IPS-NIHi7 (cell line): ENCODE data around the gene PMM1.
"Not testable (repeated sequence)": the region's sequence is repeated elsewhere in the genome, so short reads cannot be mapped to it uniquely, and the experiment has no call there.

Experiments
- DNase-seq: peaks from one replicate; pipeline ENCODE4 v3.0.0; 2012; ENCODE audit warnings: mixed read lengths; ENCODE audit errors: extremely low spot score

Gene PMM1

GRCh38 chr22:41596776-41597634 is 7.4 kb upstream of the PMM1 start:
- peak; percentile 87 for DNase-seq

- no peak for DNase-seq
These were observed 6.1 kb upstream of the PMM1 start for GRCh38 chr22:41595703-41596102.

- not testable (repeated sequence) for DNase-seq
These were observed 3.8 kb upstream of the PMM1 start for GRCh38 chr22:41593336-41593960.

GRCh38 chr22:41587347-41587723 is 2.3 kb downstream of the PMM1 start:
- DNase-seq = no peak

- DNase-seq = no peak
These were observed 3.7 kb downstream of the PMM1 start for GRCh38 chr22:41585898-41586297.

- no peak for DNase-seq
These were observed 4.8 kb downstream of the PMM1 start for GRCh38 chr22:41584881-41585280.

GRCh38 chr22:41582694-41583093 is 6.9 kb downstream of the PMM1 start:
- no peak for DNase-seq

- DNase-seq = no peak
These were observed 9.7 kb downstream of the PMM1 start for GRCh38 chr22:41579997-41580355.

- no peak for DNase-seq
These were observed 10.2 kb downstream of the PMM1 start for GRCh38 chr22:41579297-41579996.

GRCh38 chr22:41578818-41579217 is 10.8 kb downstream of the PMM1 start:
- DNase-seq = no peak

- no peak for DNase-seq
These were observed 11.5 kb downstream of the PMM1 start for GRCh38 chr22:41578114-41578513.

- DNase-seq = peak; percentile 91
These were observed 12.8 kb downstream of the PMM1 start for GRCh38 chr22:41576877-41577276.

GRCh38 chr22:41575533-41575932 is 14.1 kb downstream of the PMM1 start:
- no peak for DNase-seq

GRCh38 chr22:41574847-41575381 is 14.7 kb downstream of the PMM1 start:
- no peak for DNase-seq

GRCh38 chr22:41573677-41574076 is 16.0 kb downstream of the PMM1 start:
- no peak for DNase-seq

- not testable (repeated sequence) for DNase-seq
These were observed 17.3 kb downstream of the PMM1 start for GRCh38 chr22:41572305-41572704.

GRCh38 chr22:41571786-41572185 is 17.9 kb downstream of the PMM1 start:
- DNase-seq = no peak

GRCh38 chr22:41570221-41570620 is 19.4 kb downstream of the PMM1 start:
- no peak for DNase-seq

- no peak for DNase-seq
These were observed 20.8 kb downstream of the PMM1 start for GRCh38 chr22:41568811-41569210.

GRCh38 chr22:41567512-41567768 is 22.2 kb downstream of the PMM1 start:
- DNase-seq = no peak

- DNase-seq = peak; percentile 53
These were observed 24.1 kb downstream of the PMM1 start for GRCh38 chr22:41565403-41566054.

GRCh38 chr22:41564563-41564962 is 25.1 kb downstream of the PMM1 start:
- no peak for DNase-seq
